Measurements from ENCODE around the gene PDE6G.

The PDE6G gene

GRCh38 chr17:81635973-81636504 is 20.3 kb downstream of the PDE6G start:
- peak overlapping the region; percentile 95 for H3K4me3 ChIP-seq (replicated peaks; ENCODE audit: insufficient read depth, low read length)
- no peak for TF ChIP-seq SPI1 (IDR thresholded peaks at IDR 0.05; ENCODE audit: borderline replicate concordance, low read depth)
- TF ChIP-seq GABPA (IDR thresholded peaks at IDR 0.05; ENCODE audit: low read depth): no peak
- no peak for TF ChIP-seq POLR2AphosphoS5 (IDR thresholded peaks at IDR 0.05; ENCODE audit: low read depth)
- TF ChIP-seq REST (IDR thresholded peaks at IDR 0.05; ENCODE audit: insufficient replicate concordance, low read depth): no peak
- TF ChIP-seq CTCF (IDR thresholded peaks at IDR 0.05; ENCODE audit: insufficient read depth, low read length): no peak
- no peaks in the 10 kb centered on the region for H3K27me3 ChIP-seq (ENCODE audit: insufficient read depth, poor library complexity, severe bottlenecking)
- no peak for DNase-seq (ENCODE audit: low read depth in 1 of 2, low spot score in 1 of 2)
- H3K27ac ChIP-seq (replicated peaks): peak overlapping the region; percentile 74

- Histone ChIP-seq H3K4me3 (replicated peaks; ENCODE audit: insufficient read depth, low read length) (peak overlapping the region; percentile 95), H3K27ac (replicated peaks) (no peak overlapping the region), H3K27me3 (ENCODE audit: insufficient read depth, poor library complexity, severe bottlenecking) (no peaks in the 10 kb centered on the region)
- no peak for TF ChIP-seq SPI1 (IDR thresholded peaks at IDR 0.05; ENCODE audit: borderline replicate concordance, low read depth)
- no peak for TF ChIP-seq GABPA (IDR thresholded peaks at IDR 0.05; ENCODE audit: low read depth)
- no peak for TF ChIP-seq REST (IDR thresholded peaks at IDR 0.05; ENCODE audit: insufficient replicate concordance, low read depth)
- TF ChIP-seq CTCF (IDR thresholded peaks at IDR 0.05; ENCODE audit: insufficient read depth, low read length): no peak
- no peak for TF ChIP-seq POLR2AphosphoS5 (IDR thresholded peaks at IDR 0.05; ENCODE audit: low read depth)
- no peak for DNase-seq (ENCODE audit: low read depth in 1 of 2, low spot score in 1 of 2)
Measured at GRCh38 chr17:81635431-81635830, 20.9 kb downstream of the PDE6G start.

- no peak for DNase-seq (ENCODE audit: low read depth in 1 of 2, low spot score in 1 of 2)
- Histone ChIP-seq H3K4me3 (replicated peaks; ENCODE audit: insufficient read depth, low read length) (no peak overlapping the region), H3K27ac (replicated peaks) (no peak overlapping the region), H3K27me3 (ENCODE audit: insufficient read depth, poor library complexity, severe bottlenecking) (no peaks in the 10 kb centered on the region)
- TF ChIP-seq GABPA (IDR thresholded peaks at IDR 0.05; ENCODE audit: low read depth): no peak
- TF ChIP-seq POLR2AphosphoS5 (IDR thresholded peaks at IDR 0.05; ENCODE audit: low read depth): no peak
- no peak for TF ChIP-seq REST (IDR thresholded peaks at IDR 0.05; ENCODE audit: insufficient replicate concordance, low read depth)
- no peak for TF ChIP-seq SPI1 (IDR thresholded peaks at IDR 0.05; ENCODE audit: borderline replicate concordance, low read depth)
- TF ChIP-seq CTCF (IDR thresholded peaks at IDR 0.05; ENCODE audit: insufficient read depth, low read length): no peak
Measured at GRCh38 chr17:81631482-81631881, 24.9 kb downstream of the PDE6G start.

Data from HL-60 (cell line).